ENCODE data around the gene ZFAND3. TPM values are rescaled to one million over a fixed set of nuclear protein-coding genes. Genes with fewer than 3 reads are reported as not detected.
A peak's percentile ranks its signal among the peaks of the same experiment; 100 is the strongest.

Gene ZFAND3
- total RNA-seq, 1 donor from 2014 or later: 16.5 TPM

- no peak for DNase-seq (ENCODE audit: low read depth in 2 of 2)
Observed at GRCh38 chr6:37798436-37799262, 20.9 kb upstream of the ZFAND3 start.

DNA sequence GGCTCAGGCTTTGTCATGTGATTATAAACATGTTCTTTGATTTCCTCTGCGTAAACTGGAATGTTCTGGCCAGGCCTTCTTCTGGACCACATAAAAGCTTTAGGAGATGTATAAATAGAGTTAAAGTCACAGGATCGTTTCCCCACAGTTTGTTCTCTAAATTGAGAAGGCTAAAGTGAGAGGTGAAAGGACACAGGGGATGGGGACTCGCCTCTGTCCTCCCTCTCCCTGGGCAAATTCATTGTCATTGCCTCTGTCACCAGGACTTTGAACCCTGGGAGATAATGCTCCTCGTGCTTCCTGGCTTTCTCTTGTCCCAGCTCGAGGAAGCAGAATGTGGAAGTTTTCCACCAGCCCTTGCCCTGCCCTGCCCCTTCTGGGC is 20.3 kb upstream of the ZFAND3 start:
- DNase-seq (ENCODE audit: low read depth in 2 of 2): no peak

- no peak for DNase-seq (ENCODE audit: low read depth in 2 of 2)
Observed at GRCh38 chr6:37800703-37801604, 18.6 kb upstream of the ZFAND3 start.

DNA sequence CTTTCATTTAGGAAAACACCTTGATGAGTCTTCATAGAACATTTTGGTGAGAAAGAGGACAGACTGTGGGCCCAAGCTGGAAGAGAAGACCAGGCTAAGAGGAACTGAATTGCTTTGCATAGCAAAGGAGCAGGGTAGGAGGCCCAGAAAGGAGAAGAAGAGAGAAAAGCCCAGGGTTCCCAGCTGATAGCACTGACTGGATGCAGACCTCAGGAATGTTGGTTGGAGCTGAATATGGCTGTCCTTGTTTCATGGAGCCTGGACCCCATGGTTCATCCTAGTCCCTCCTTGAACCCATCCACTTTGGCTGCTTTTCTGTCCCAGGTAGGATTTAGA is 18.0 kb upstream of the ZFAND3 start:
- DNase-seq (ENCODE audit: low read depth in 2 of 2): no peak

DNA sequence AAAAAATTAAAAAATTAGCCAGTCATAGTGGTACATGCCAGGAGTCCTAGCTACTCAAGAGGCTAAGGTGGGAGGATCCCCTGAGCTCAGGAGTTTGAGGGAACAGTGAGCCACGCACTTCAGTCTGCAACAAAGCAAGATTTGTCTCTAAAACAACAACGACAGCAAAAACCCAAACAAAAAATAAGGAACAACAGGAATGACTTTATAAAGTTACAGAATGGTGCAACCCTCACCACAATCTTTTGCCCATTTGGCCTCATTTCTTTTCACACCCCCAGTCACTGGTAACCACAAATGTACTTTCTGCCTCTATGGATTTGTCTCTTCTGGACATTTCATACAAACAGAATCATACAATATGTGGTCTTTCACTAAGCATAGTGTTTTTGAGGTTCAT is 16.7 kb upstream of the ZFAND3 start:
- DNase-seq (ENCODE audit: low read depth in 2 of 2): no peak

- no peak for DNase-seq (ENCODE audit: low read depth in 2 of 2)
Observed at GRCh38 chr6:37804586-37804985, 14.9 kb upstream of the ZFAND3 start.

DNA sequence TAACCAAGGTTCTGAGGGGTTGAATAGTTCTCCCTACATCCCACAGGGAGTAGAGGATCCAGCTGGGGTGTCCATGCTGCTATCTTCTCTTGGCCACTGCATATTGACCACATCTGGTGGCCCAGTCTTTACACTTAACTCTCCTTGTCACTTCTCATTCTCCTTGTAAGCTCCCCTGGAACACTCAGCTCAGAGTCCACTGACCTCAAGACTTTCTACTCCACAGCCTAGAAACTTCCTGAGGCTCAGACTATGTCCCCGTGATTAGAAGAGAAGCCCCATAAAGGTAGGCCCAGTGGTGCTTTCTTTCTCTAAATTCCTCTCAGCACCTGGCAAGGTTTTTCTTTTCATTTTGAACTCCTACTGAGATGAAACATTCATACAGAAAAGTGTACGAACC is 13.3 kb upstream of the ZFAND3 start:
- no peak for DNase-seq (ENCODE audit: low read depth in 2 of 2)

- DNase-seq (ENCODE audit: low read depth in 2 of 2): no peak
Observed at GRCh38 chr6:37807656-37808055, 11.9 kb upstream of the ZFAND3 start.

- no peak for DNase-seq (ENCODE audit: low read depth in 2 of 2)
Observed at GRCh38 chr6:37809197-37809543, 10.4 kb upstream of the ZFAND3 start.

- DNase-seq (ENCODE audit: low read depth in 2 of 2): no peak
Observed at GRCh38 chr6:37812841-37813240, 6.7 kb upstream of the ZFAND3 start.

DNA sequence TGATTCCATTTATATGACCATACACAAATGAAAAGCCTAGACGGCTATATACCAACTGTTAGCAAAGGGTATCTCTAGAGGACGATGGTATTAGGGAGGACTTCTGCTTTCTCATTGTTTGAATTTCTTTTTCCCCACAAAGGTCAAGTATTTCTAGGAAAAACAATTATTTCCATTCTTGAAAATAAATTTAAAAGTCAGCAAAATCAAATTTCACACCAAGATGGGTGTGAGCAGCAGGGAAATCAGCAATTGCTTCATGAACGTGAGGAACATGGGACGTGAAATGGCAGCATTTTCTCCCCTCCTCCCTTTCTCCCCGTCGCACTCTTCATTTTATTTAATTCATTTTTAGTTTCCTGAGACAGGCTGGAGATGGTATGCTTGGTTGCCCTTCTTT is 5.2 kb upstream of the ZFAND3 start:
- no peak for DNase-seq (ENCODE audit: low read depth in 2 of 2)

GRCh38 chr6:37816599-37817375 is 2.7 kb upstream of the ZFAND3 start:
- DNase-seq (ENCODE audit: low read depth in 2 of 2): no peak

GRCh38 chr6:37818536-37819176 is 871 bp upstream of the ZFAND3 start:
- DNase-seq (ENCODE audit: low read depth in 2 of 2): peak; percentile 98

DNA sequence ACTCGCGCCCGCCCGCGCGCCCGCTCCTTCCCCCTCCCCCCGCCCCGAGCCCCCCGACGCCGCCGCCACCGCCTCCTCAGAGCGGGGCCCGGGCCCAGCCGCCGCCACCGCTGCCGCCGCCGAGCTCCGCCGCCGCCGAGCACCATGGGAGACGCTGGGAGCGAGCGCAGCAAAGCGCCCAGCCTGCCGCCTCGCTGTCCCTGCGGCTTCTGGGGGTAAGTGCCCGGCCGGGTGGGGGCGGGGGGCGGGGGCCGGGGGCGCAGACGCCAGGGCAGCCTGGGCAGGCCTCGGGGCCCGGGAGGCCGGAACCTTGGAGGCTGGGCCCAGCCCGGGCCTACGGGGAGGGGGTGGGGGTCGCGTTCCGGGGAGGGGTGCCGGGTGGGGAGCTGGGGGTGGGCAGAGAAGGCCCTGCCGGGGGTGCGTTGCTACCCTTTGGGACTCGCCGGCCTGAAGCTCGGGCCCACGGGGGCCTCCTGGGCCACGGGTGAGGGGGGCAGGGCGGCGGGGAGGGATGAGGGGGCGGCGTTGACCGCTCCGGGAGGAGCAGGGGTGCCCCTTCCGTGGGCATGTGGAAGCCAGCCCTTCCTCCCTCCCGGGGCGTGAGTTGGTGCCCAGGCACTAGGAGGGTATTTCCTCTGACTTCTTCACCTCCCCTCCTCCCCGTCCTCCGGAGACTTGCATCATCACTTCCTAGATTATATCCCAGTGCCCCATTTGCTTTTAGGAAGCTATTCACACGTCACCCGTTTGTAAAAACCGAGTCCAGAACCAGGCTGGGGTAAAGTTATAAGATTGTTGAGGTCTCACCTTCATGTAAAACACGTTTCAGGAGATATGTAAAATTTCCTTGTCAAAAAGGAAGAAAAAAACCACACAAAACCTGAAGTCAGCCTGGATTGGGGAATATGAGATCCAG is 533 bp downstream of the ZFAND3 start:
- peak; percentile 68 to 80 for DNase-seq (ENCODE audit: low read depth in 2 of 2)

GRCh38 chr6:37820718-37821079 is 1.2 kb downstream of the ZFAND3 start:
- DNase-seq (ENCODE audit: low read depth in 2 of 2): peak; percentile 17 to 19

GRCh38 chr6:37821446-37821845 is 1.9 kb downstream of the ZFAND3 start:
- no peak for DNase-seq (ENCODE audit: low read depth in 2 of 2)

DNA sequence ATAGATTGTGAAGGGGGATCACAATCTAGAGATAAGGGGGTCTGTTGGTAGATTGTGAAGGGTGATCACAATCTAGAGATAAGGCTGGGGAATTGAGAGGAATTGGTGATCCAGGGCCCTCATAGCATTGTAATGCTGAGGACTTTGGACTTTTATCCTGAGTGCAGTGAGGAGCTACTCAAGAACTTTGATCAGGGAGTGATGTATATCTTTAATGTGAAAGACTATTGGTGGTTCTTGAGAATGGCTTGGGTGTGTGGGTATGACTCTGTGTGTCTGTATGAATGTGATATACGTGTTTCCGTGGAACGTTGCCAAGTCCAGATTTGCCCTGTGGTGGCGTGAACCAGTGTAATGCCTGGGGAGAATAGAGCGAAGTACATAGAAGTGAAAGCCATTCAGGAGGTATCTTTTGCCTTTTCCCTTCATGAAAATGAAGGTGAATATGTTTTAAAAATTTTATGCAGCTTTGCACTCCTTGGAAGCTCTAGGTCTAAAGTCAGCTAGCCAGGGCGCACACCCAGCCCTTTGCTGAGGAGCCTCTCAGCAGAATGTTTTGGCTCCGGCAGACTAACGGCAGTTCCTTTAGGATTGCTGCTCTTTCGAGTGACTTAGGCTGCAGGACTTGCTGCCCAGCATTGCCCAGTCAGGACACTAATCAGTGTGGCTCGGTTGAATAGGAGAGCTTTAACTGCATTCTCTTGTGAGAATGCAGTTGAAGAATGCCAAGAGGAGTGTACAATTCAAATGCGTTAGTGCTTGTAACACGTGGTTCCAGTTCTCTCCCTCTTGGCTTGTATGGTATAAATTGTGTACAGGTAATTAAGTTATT is 3.5 kb downstream of the ZFAND3 start:
- peak; percentile 31 to 56 for DNase-seq (ENCODE audit: low read depth in 2 of 2)

- no peak for DNase-seq (ENCODE audit: low read depth in 2 of 2)
Observed at GRCh38 chr6:37824170-37824569, 4.6 kb downstream of the ZFAND3 start.

- peak in 1 of 2 donors; percentile 7 for DNase-seq (ENCODE audit: low read depth in 2 of 2)
Observed at GRCh38 chr6:37826188-37826587, 6.7 kb downstream of the ZFAND3 start.

- DNase-seq (ENCODE audit: low read depth in 2 of 2): no peak
Observed at GRCh38 chr6:37826993-37827392, 7.5 kb downstream of the ZFAND3 start.

All from lung microvascular endothelial cell (primary cell).